HG03139 (cell line): ENCODE measurements around the gene KCTD17.

Experiments
- ATAC-seq: cut with Tn5 transposase; IDR thresholded peaks from one replicate; pipeline ENCODE4 v1.9.1; 2021; ENCODE audit not compliant: unreplicated experiment

Gene KCTD17

GRCh38 chr22:37077802-37078448, 26.4 kb downstream of the KCTD17 start:
- ATAC-seq = no peak

- ATAC-seq = no peak
Observed at GRCh38 chr22:37079158-37079557, 27.6 kb downstream of the KCTD17 start.

GRCh38 chr22:37079668-37080171, 28.2 kb downstream of the KCTD17 start:
- ATAC-seq = no peak

GRCh38 chr22:37080438-37080837, 28.9 kb downstream of the KCTD17 start:
- no peak for ATAC-seq

GRCh38 chr22:37080838-37081237, 29.3 kb downstream of the KCTD17 start:
- no peak for ATAC-seq

- ATAC-seq = no peak
Observed at GRCh38 chr22:37082251-37082873, 30.8 kb downstream of the KCTD17 start.

- ATAC-seq = no peak
Observed at GRCh38 chr22:37083914-37084313, 32.4 kb downstream of the KCTD17 start.

GRCh38 chr22:37084385-37084784, 32.8 kb downstream of the KCTD17 start:
- no peak for ATAC-seq

GRCh38 chr22:37086184-37086583, 34.6 kb downstream of the KCTD17 start:
- ATAC-seq = no peak

GRCh38 chr22:37088108-37088605, 36.6 kb downstream of the KCTD17 start:
- ATAC-seq = no peak

GRCh38 chr22:37088750-37089408, 37.3 kb downstream of the KCTD17 start:
- ATAC-seq = no peak

GRCh38 chr22:37089434-37089833, 37.9 kb downstream of the KCTD17 start:
- ATAC-seq = no peak

GRCh38 chr22:37090920-37091695, 39.6 kb downstream of the KCTD17 start:
- no peak for ATAC-seq

- no peak for ATAC-seq
Observed at GRCh38 chr22:37091994-37092393, 40.5 kb downstream of the KCTD17 start.

- no peak for ATAC-seq
Observed at GRCh38 chr22:37092997-37093396, 41.5 kb downstream of the KCTD17 start.

- no peak for ATAC-seq
Observed at GRCh38 chr22:37094239-37094638, 42.7 kb downstream of the KCTD17 start.

- no peak for ATAC-seq
Observed at GRCh38 chr22:37095113-37095512, 43.6 kb downstream of the KCTD17 start.

GRCh38 chr22:37097346-37097745, 45.8 kb downstream of the KCTD17 start:
- no peak for ATAC-seq

GRCh38 chr22:37098976-37099591, 47.5 kb downstream of the KCTD17 start:
- ATAC-seq = no peak

- ATAC-seq = no peak
Observed at GRCh38 chr22:37100589-37101127, 49.1 kb downstream of the KCTD17 start.
